Measurements from ENCODE around the gene CLDN8.

DNA sequence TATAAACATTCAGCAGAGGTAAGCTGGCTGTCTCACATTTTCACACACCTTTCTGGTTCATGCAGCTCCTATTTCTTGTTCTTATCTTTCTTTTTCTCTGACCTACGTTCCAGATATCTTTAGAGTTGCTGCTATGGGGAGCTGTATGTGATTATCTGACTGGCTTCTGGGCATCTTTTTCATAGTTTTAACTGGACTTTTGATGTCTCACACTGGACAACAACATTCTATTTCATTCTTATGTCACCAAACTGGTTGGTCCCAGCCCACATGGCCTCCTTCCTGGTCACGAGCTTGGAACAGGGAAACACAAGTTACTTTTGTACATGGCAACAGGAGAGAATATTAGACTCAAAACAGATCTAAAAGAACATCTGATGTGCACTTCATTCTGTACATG is 7.7 kb upstream of the CLDN8 start:
- TF ChIP-seq, protein P1, sequence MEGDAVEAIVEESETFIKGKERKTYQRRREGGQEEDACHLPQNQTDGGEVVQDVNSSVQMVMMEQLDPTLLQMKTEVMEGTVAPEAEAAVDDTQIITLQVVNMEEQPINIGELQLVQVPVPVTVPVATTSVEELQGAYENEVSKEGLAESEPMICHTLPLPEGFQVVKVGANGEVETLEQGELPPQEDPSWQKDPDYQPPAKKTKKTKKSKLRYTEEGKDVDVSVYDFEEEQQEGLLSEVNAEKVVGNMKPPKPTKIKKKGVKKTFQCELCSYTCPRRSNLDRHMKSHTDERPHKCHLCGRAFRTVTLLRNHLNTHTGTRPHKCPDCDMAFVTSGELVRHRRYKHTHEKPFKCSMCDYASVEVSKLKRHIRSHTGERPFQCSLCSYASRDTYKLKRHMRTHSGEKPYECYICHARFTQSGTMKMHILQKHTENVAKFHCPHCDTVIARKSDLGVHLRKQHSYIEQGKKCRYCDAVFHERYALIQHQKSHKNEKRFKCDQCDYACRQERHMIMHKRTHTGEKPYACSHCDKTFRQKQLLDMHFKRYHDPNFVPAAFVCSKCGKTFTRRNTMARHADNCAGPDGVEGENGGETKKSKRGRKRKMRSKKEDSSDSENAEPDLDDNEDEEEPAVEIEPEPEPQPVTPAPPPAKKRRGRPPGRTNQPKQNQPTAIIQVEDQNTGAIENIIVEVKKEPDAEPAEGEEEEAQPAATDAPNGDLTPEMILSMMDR (IDR thresholded peaks at IDR 0.05; ENCODE audit: low read depth, low read length) = no peak
- TF ChIP-seq, protein P2, sequence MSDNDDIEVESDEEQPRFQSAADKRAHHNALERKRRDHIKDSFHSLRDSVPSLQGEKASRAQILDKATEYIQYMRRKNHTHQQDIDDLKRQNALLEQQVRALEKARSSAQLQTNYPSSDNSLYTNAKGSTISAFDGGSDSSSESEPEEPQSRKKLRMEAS (IDR thresholded peaks at IDR 0.05; ENCODE audit: low read depth, low read length) = no peak
- TF ChIP-seq POLR2A (IDR thresholded peaks at IDR 0.05; ENCODE audit: extremely low read depth, insufficient read length) = no peak
